Measurements from ENCODE around the gene SORCS2.

SORCS2 gene

DNA sequence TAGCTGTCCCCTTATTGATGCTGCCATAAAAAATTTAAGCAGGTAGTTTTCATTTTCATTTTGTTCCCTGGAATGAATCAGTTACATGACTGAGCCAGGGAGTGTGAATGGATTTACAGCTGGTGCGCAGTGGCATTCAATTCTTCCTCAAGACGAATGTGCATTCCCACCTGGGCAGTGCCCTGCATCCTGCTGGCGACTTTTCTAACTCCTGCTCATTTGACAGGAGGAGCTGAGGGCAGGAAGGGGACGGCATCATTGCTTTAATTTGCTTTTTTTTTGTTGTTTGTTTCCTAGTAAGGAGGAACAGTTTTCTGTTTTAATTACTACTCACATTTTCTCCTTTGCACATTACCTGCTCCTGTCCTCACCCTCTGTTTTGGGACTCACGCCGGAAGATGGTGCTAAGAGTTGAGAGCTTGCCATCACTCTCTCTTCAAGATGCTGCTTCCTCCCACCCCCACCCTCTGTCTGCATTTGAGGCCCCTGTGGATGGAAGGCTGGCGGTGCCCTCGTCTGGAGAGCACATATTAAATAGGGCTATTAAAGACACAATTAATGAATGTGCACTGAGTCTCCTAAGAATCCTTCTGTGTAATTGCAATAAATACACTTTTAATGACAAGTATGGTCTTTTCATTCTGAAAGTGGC lies 206.6 kb downstream of the SORCS2 start:
- no peak for DNase-seq

DNA sequence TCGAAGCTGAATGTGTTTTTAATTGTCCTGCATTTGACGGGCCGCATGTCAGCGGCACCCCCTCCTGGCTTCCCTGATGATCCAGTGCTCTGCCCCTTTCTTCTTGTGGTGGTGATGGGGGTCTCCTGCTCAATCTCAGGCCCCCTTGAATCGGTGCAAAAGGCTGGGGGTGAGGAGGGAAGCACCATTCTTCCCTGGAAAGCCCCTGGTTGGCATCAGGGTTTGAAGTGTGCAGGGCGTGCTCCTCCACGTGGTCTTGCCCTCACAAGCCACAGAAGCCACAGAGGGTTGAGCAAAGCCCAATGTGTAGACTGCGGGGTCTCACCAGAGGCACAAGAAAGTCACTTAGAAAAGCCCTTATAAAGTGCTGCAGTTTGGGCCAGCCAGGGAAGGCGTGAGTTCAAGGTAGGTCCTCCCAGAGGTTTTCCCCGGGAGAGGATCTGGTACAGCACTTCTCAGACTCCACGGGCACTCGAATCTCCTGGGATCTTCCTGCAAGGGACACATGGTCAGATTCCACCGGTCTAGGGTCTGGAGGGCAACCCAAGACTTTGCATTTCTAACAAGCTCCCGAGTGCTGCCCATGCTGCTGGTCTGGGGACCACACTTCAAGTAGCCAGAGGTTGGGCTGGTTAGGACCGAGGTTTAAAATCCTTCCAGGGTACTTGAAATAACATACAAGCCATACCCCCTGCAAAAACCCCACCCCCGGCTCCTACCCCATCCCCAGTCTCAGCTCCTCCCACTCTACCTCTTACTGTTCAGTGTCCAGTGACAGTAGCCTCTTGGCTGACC lies 207.3 kb downstream of the SORCS2 start:
- no peak for DNase-seq

DNA sequence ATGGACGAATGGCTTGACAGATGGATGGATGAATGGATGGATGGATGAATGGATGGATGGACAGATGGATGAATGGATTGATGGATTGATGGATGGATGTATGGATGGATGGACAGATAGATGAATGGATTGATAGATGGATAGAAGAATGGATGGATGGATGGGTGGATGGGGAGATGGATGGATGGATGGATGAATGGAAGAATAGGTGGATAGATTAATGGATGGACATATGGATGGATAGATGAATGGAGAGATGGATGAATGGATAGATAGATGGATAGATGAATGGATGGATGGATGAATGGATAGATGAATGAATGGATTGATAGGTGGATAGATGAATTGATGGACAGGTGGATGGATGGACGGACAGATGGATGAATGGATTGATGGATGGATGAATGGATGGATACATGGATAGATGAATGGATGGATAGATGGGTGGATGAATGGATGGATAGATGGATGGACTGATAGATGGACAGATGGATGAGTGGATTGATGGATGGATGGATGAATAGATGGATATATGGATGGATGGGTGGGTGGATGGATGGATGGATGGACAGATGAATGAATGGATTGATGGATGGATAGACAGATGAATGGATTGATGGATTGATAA lies 208.4 kb downstream of the SORCS2 start:
- no peak for DNase-seq

DNA sequence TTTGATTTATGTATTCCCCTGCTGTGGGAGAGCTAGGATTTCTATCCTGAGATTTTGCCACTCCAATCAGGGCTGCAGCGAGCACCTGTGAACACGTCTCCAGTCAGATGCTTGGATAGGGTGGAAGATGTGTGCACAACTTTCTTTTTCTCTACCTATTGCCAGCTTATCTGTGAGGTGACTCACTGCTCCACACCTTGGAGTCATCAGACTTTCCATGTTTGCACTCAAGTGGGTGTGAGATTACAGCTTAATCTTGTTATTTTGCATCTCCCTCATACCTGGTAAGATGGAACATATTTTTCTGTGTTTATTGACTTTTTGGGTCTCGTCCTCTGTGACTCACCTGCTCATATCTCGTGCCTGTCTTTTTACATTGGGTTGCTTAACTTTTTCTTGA lies 210.2 kb downstream of the SORCS2 start:
- no peak for DNase-seq

DNA sequence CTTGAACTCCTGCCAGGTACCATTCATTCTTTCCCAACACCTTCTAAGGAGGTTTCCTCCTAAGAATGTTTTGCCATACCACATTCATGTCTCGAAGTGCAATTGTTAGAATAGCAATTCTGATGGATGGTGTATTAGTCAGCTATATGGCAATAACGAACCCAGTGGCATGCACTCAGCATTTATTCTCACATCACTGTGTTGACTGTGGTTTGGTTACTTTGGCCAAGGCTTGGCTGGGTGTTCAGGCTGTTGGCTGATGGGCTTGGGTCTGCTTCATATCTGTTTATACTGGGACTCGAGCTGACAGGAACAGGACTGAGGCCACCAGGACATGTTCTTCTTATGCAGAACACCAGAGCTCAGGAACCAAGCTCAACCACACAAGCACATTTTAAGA lies 210.7 kb downstream of the SORCS2 start:
- no peak for DNase-seq

DNA sequence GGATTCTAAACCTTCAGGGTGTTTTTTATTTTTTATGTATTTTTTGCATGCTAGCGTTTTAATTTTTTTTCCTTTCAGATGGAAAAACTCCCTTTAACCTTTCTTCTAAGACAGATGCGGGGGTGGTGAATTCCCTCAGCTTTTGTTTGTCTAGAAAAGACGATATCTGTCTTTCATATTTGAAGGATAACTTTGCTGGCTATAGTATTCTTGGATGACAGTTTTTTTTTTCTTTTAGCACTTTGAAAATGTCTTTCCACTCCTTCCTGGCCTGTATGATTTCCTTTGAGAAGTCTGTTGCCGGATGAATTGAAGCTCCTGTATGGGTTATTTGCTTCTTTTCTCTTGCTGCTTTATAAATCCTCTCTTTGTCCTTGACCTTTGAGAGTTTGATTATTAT lies 215.8 kb downstream of the SORCS2 start:
- no peak for DNase-seq

DNA sequence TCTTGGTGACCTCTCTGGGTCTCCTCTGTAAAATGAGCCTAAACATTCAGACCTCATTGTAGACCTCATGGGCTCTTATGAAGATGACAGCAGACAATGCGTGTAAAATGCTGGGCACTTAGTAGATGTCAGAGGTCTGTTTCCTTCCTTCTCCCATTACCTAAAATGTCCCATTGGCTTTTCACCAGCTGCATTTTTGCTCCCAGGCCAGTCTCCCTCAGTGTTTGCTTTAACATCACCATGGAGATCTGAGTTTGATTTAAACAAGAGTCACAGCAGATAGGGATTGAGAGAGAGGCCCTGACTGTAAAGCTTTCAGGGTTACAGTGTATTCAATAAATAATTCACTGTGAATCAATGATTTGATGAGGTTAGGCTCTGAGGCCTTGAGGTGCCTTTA lies 218.1 kb downstream of the SORCS2 start:
- DNase-seq: no peak

DNA sequence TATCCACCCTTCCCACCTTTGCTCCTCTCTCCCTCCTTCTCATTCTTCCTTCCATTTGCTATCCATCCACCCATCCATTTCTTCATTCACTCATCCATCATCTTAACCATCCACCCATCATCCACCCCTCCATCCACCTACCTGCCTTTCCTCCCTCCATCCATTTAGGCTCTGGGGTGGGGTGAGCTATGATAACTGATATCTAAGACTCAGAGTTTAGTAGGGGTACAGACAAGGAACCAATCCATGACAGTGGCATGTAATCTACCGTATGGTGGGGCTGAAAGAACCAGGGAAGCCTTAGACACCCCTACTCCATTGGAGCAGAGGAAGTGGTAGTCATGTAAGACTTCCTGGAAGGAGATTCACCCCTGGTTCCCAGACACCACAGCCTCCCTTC lies 219.2 kb downstream of the SORCS2 start:
- DNase-seq: no peak

DNA sequence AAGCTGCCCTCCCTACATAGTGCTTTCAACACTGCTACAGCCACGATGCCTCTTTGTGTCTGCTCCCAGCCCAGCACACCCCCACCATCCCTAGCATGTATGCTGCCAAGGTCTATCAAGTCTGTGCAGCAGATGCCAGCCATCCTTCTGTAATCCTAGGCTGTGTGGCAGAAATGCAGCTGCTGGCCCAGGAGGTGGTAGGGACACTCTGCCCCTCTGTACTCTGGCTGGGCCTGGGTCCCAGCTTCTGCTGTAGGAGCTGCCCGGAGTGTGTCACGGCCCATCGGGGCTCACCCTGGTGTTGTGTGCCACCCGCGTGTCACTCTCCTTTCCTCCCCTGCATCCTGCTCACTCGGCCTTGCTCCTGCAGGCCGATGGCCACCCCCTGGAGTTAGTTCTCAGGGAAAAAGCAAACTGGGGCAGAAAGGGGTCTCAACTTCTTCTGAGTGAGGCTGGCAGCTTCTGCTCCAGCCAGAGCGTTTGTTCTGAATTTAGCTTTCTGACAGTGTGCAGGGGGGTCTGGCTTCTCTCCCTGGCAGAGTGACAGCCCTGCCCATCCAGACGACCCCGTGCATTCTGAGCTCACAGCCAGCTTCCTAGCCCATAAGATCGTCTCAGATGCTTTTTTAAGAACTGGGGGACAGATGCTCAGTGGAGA lies 219.7 kb downstream of the SORCS2 start:
- DNase-seq: no peak

DNA sequence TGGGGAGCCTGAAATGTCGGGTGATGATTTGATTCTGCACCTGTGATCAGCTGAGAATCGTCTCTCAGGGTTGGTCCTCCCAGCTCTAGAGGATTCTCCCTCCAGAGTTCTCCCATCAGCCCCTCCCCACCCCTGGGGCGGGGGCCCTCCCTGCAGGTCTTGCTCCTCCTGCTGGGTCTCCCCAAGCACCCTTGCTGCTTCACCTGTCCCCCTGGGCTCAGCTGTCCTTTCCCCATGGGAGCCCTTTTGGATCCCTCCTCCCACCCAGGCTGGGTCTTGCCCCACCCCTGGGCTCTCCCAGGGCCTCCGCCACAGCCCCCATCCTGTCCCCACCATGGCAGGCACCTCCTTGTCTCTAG lies 220.2 kb downstream of the SORCS2 start:
- DNase-seq: no peak

DNA sequence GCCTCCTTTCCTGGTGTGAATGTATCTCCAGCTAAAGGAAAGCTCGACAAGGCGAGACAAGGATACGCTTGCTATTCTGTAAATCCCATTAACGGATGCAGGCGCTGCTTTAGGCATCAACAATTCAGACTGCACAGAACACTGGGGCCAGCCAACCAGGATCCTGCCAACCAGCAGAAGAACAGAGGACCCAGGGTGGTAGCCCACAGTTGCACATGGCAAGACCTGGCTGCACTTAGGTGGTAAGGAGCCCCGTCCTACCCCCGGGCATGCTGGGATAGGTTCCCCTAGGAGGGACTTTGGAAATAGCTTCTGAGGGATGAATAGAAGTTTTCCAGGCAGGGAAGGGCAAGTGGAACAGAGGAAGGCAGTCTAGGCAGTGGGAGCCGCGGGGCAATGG lies 221.7 kb downstream of the SORCS2 start:
- no peak for DNase-seq

DNA sequence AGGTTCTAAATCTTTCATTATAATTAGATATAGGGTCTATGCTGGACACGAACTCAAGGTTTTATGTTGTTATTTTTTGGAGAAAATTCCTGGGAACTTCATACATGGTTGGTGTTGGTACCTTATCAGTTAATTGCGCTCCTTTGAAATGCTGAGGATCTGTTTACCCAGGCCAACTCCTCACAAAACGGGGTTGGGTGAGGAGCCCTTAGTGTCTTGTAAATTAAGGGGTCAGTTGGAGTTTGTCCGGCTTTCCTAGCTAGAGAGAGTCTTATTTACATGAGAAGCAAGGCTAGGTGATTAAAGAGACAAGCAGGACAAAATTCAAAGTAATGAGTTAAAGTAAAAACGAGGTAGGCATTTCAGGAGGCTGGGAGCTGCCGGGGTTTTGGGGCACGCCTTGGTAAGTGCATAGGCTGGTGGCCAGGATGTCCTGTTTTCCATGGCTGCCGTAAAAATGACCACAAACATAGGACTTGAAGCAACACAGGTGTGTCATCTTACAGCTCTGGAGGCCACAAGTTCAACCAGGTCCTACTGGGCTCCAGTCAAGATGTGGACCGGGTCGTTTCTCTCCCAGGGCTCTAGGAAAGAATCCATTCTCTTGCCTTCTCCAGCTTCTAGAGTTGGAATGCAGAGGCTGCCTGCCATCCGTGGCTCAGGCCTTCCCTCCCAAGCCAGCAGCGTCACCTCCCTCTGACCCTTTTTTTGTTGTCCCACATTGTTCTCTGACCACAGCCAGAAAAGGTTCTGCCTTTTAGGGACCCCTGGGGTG lies 222.6 kb downstream of the SORCS2 start:
- no peak for DNase-seq

DNA sequence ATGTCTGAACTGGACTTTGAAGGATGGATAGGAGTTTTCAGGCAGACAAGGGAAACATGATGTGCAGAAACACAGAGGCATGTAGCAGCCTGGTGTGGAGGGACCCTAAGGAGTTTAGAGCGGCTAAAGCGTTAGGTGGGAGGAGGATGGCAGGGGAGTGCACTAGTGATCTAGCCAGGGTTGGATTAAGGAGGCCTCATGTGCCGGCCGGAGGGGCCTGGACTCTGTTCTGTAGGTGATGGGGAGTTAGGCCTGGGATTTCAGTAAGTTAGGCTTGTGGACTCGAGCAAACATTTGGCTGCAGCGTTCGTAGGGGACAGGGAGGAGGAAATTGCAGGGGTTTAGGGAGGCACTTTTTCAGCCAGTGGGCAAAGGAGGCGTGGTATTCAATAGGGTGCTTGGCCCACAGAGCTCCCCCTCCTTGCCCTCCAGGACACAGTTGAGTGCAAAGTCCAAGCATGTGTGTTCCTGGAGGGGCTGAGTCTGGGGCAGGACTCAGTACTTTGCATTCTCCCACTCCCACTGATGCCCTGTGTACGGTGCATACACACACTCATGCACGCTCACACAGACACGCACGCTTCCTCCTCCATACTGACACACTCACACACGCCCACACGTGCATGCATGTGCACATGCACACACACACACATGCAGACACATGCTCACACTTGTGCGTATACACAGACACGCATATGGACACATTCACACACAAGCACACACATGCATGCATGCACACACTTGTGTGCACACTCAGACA lies 223.8 kb downstream of the SORCS2 start:
- DNase-seq: no peak

DNA sequence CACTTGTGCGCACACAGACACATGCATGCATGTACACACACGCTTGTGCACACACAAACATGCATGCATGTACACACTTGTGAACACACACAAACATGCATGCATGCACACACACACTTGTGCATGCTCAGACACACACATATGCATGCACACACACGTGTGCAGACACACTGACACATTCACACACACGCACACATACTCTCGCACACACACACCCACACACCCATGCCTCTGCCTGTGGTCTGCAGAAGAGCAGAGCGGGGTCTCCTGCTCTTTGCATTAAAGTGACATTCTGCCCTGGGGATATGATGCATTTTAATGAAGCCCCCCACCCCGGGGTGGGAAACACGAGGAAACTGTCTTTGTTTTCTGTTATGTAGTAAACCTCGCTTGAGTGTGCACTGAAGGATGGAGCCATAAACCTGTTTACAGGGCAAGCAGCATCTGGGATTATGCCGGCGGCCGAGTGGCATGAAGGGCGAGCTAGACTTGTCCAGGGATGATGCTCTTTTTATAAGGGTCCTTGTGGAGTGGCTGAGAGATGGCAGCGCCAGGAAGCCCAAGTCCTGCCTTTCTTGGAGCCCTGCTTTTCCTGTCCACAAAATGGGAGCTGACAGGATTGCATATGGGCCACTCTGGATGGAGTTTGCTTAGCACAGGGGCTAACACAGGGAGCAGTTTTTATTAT lies 224.6 kb downstream of the SORCS2 start:
- no peak for DNase-seq

DNA sequence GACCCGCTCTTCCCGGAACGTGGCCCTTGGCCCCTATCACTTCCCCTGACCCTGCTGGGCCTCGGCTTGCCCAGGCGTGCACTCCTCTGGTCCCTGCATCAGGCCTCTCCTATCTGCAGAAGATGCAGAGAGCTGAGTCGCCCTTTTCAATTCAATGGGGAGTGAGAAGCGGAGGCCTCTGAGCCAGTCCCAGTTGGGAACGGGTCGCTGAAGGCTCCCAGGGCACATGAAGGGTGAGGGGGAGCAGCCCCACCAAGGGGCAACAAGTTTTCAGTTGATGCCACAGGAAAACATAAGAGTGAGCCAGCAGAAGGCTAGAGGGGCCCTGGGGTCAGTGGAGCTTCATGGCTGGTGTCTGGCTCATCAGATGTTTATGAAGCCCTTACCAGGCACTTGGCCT lies 225.3 kb downstream of the SORCS2 start:
- no peak for DNase-seq

DNA sequence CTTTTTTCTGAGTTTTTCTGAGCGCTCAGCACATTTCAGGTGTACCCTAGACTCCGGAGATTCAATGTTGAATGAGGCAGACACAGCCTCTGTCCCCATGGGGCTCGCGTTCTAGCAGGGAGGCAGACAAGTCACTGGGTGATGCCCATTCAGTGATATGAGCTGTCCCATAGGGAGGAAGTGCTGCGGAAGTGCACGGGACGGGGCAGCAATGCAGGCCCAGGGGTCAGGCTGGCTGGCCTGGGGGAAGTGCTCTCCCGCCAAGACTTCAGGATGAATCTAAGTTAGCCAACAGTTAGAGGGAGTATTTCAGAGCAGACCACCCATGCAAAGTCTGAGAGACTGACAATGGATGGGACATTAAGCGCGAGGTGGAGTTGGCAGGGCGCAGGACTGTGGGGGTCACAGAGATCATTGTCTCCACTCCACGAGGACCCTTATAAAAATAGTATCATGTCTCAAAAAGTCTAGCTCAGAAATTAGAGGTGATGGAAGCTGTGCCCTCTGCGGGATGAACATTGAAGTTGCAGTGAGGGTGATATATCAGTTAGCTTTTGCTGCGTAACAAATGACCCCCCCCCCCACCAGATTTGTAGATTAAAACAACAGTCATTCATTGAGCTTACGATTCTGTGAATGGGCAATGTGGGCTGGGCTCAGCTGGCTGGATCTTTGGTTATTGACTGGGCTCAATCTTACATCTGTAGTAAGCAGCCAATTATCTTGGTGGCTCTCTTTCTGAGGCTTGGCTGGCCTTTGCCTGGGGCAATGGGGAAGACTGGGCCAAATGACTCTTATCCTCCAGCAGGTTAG lies 226.0 kb downstream of the SORCS2 start:
- DNase-seq: no peak

DNA sequence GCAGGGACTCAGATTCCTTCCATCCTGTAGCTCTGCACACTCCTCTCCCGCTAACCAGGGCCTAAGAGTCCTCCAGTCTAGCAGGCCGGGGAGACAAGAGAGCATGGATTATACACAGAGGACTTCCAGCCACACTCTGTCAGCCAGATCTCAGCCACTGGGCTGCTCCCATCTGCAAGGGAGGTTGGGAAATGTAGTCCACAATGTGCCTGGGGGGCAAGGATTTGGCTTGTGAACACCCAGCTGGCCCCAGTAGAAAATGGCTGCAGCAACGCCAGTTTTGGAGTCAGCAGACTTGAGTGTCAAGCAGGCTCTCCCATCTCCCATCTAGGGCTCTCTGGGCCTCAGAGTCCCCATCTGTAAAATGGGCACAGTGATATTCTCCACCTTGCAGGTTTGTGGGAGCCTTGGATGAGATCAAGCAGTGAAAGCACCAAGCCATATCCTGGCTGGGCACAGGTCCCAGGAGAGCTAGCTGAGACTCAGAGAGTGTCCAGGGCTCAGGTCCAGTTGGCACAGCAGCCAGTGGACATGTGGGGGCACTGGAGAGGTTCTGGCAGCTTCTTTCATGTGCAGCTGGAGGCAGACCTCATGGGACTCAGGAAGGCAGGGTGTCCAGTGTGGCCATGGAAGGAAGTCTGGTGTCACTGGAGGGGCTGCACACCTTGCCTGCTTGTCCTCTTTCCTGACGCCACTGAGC lies 227.8 kb downstream of the SORCS2 start:
- DNase-seq: no peak

DNA sequence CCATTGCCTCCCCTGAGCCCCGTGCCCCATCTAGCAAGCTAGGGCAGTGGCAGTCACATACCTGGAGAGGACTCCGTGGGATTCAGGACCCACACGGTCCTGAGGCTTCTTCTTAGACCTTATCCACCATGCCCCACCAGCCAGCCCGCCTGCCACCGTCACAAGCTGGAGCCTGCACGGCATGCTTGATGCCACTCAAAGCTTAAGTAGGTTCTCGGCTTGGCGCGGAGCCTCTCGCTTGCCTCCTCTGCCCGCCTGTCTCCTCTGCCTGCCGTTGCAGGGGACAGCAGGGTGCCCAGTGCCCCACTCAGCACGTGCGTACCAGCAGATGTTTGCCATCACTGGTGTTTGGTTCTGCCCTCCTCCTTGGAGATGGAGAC lies 228.3 kb downstream of the SORCS2 start:
- DNase-seq: no peak

DNA sequence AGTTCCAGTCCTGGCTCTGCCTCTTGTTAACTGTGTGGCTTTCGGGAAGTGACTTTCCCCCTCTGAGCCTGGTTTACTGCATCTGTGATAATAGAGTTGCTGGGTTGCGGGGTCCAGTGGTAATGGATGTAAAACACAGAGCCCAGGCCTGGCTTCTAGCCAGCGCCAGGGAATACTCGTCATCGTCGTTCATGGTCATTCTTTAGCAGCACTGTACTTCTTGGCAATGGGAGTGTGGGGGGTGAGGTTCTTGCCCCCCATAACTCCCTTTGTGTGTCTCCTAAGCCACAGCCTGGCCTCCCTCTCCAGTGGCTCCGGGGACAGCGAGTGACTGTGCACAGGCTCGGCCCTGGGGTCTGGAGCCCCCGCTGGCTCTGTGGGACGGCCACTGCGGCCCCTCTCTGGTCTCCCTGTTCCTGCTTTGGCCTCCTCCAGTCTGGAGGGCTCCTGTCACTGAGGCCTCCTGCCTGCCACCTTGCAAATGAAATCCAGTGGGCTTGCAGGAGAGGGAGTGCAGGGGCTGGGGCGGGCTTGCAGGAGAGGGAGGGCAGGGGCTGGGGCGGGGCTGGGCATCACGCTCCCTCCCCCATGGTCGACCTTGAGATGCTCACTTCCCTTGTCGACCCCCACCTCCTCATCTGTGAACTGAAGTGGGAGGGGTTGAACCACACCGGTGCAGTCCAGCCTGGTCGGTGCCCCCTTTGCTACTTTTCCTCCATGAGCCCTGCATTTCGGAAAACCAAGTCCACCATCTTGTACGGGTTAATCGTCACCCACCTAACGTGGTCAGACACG lies 229.2 kb downstream of the SORCS2 start:
- no peak for DNase-seq
